GM20431 (cell line): Measurements from ENCODE around the gene ZNF701.
"Not testable (repeated sequence)": the region's sequence is repeated elsewhere in the genome, so short reads cannot be mapped to it uniquely, and the experiment has no call there.

Experiments used
- in situ Hi-C: fragments of 300-500 bp; cut with MseI, MboI; formaldehyde crosslinking; loops from one replicate; pipeline ENCODE4 v1.15.0; 2020; ENCODE audit warnings: low sequenced_read_pairs; ENCODE audit not compliant: unreplicated experiment

Gene ZNF701

GRCh38 chr19:52570000-52570861 is at the start of gene ZNF701:
ZNF701 (plus strand) TSS chr19:52570287; CDS start chr19:52574148, 3,861 bp downstream.
- in situ Hi-C loops = no loop called here

- in situ Hi-C loops = no loop called here
Measured at GRCh38 chr19:52522551-52522950, 47.5 kb upstream of the ZNF701 start.

- in situ Hi-C loops = no loop called here
Measured at GRCh38 chr19:52524086-52524485, 46.0 kb upstream of the ZNF701 start.

GRCh38 chr19:52527134-52527955 is 42.7 kb upstream of the ZNF701 start, which contains the start of gene ZNF808:
ZNF808 (plus strand) TSS chr19:52527668; CDS start chr19:52543285, 15,617 bp downstream.
- in situ Hi-C loops = no loop called here

- in situ Hi-C loops = no loop called here
Measured at GRCh38 chr19:52527956-52528351, 42.1 kb upstream of the ZNF701 start.

GRCh38 chr19:52532480-52532879 is 37.6 kb upstream of the ZNF701 start:
- in situ Hi-C loops = no loop called here

GRCh38 chr19:52533901-52534300 is 36.2 kb upstream of the ZNF701 start:
- in situ Hi-C loops = no loop called here

GRCh38 chr19:52535385-52535770 is 34.7 kb upstream of the ZNF701 start:
- in situ Hi-C loops = not testable (repeated sequence)

GRCh38 chr19:52535771-52536447 is 34.2 kb upstream of the ZNF701 start:
- in situ Hi-C loops = no loop called here

GRCh38 chr19:52536448-52536800 is 33.7 kb upstream of the ZNF701 start:
- in situ Hi-C loops = no loop called here

GRCh38 chr19:52538815-52539214 is 31.3 kb upstream of the ZNF701 start:
- in situ Hi-C loops = not testable (repeated sequence)

- in situ Hi-C loops = not testable (repeated sequence)
Measured at GRCh38 chr19:52541176-52541575, 28.9 kb upstream of the ZNF701 start.

GRCh38 chr19:52541608-52542007 is 28.5 kb upstream of the ZNF701 start:
- in situ Hi-C loops = no loop called here

- in situ Hi-C loops = not testable (repeated sequence)
Measured at GRCh38 chr19:52542541-52542940, 27.5 kb upstream of the ZNF701 start.

GRCh38 chr19:52542984-52543664 is 27.0 kb upstream of the ZNF701 start:
- in situ Hi-C loops = no loop called here

- in situ Hi-C loops = no loop called here
Measured at GRCh38 chr19:52554216-52554971, 15.7 kb upstream of the ZNF701 start.

GRCh38 chr19:52557231-52557995 is 12.7 kb upstream of the ZNF701 start:
- in situ Hi-C loops = no loop called here

GRCh38 chr19:52558732-52559445 is 11.2 kb upstream of the ZNF701 start:
- in situ Hi-C loops = not testable (repeated sequence)
